ENCODE measurements around the gene LIN54.

GRCh38 chr4:82984459-82984858 is 26.2 kb downstream of the LIN54 start:
- TF ChIP-seq ZNF782 (CRISPR knock-in tag; IDR thresholded peaks at IDR 0.05; ENCODE audit: borderline replicate concordance): no peak
- no peak for TF ChIP-seq SMARCE1 (IDR thresholded peaks at IDR 0.05; ENCODE audit: borderline replicate concordance)
- no peak for TF ChIP-seq RXRA (CRISPR knock-in tag; IDR thresholded peaks at IDR 0.05)
- no peak for TF ChIP-seq TAF1 (CRISPR knock-in tag; IDR thresholded peaks at IDR 0.05)
- TF ChIP-seq SUZ12 (IDR thresholded peaks at IDR 0.05; ENCODE audit: low read depth, low read length): no peak
- no peak for TF ChIP-seq KLF12 (CRISPR knock-in tag; IDR thresholded peaks at IDR 0.05; ENCODE audit: borderline replicate concordance)
- no peak for TF ChIP-seq FOXP1 (IDR thresholded peaks at IDR 0.05)
- TF ChIP-seq FOXP1 (CRISPR knock-in tag; IDR thresholded peaks at IDR 0.05): no peak
- TF ChIP-seq TFAP4 (IDR thresholded peaks at IDR 0.05; ENCODE audit: borderline replicate concordance, low read depth): no peak
- TF ChIP-seq KDM1A (CRISPR knock-in tag; IDR thresholded peaks at IDR 0.05): no peak
- TF ChIP-seq KAT7 (CRISPR knock-in tag; IDR thresholded peaks at IDR 0.05; ENCODE audit: borderline replicate concordance): no peak
- TF ChIP-seq SMARCC2 (IDR thresholded peaks at IDR 0.05): no peak
- TF ChIP-seq ZBTB2 (CRISPR knock-in tag; IDR thresholded peaks at IDR 0.05; ENCODE audit: low read depth): no peak
